GM10248 (cell line): ENCODE results near the gene CEP72.
"Not testable (repeated sequence)": the region's sequence is repeated elsewhere in the genome, so short reads cannot be mapped to it uniquely, and the experiment has no call there.

Source experiments
- CTCF ChIA-PET: fragments of 300-600 bp; sonication (Branson Sonifier 250); formaldehyde crosslinking; extraction: SDS; loops from one replicate; lab custom pipeline; 2021; ENCODE audit warnings: antibody characterized with exemption; lab: Yijun Ruan, JAX
- POLR2A ChIA-PET: fragments of 350-650 bp; sonication (Branson Sonifier 250); formaldehyde crosslinking; extraction: SDS; loops from one replicate; lab custom pipeline; 2020; ENCODE audit warnings: antibody characterized with exemption; lab: Yijun Ruan, JAX
- DNase-seq: peaks from one replicate; pipeline ENCODE4 v3.0.0; 2012; ENCODE audit errors: extremely low spot score
- TF ChIP-seq, protein P1 (sequence below): IDR thresholded peaks from 2 replicates; pipeline ENCODE4 v1.5.1; 2012; ENCODE audit warnings: mild to moderate bottlenecking, low read depth; ENCODE audit errors: extremely low read depth, missing control alignments, control extremely low read depth

Gene CEP72

GRCh38 chr5:691817-692528 lies 79.8 kb downstream of the CEP72 start:
- TF ChIP-seq, protein P1, sequence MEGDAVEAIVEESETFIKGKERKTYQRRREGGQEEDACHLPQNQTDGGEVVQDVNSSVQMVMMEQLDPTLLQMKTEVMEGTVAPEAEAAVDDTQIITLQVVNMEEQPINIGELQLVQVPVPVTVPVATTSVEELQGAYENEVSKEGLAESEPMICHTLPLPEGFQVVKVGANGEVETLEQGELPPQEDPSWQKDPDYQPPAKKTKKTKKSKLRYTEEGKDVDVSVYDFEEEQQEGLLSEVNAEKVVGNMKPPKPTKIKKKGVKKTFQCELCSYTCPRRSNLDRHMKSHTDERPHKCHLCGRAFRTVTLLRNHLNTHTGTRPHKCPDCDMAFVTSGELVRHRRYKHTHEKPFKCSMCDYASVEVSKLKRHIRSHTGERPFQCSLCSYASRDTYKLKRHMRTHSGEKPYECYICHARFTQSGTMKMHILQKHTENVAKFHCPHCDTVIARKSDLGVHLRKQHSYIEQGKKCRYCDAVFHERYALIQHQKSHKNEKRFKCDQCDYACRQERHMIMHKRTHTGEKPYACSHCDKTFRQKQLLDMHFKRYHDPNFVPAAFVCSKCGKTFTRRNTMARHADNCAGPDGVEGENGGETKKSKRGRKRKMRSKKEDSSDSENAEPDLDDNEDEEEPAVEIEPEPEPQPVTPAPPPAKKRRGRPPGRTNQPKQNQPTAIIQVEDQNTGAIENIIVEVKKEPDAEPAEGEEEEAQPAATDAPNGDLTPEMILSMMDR: no peak
- POLR2A ChIA-PET: no interaction called here
- DNase-seq: no peak
- CTCF ChIA-PET: no interaction called here

DNA sequence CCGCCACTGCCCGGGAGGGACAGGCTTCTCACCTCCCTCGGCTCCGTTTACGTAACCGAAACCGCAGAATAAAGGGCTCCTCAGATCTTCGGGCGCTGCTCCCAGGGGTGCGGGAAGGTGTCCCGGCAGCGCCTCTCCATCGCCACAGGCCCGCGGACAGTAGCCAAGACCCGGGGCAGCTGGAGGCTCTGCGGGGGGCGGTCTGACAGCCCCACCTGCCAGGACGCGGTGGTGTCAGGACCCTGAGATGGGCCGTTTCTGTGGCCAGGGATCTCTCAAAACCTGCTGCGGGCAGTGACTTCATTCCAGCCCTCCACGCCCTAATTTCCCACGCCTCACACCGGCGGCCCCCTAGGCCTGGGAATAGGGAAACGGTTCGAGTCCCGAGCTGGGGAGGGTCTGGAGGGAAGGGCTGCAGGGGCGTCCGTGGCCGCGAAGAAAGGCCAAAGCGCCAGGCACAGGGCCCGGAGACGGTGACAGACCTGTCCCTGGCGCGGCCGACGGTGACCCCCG lies 80.4 kb downstream of the CEP72 start:
- CTCF ChIA-PET, POLR2A ChIA-PET: not testable (repeated sequence)
- peak; percentile 19 for DNase-seq

DNA sequence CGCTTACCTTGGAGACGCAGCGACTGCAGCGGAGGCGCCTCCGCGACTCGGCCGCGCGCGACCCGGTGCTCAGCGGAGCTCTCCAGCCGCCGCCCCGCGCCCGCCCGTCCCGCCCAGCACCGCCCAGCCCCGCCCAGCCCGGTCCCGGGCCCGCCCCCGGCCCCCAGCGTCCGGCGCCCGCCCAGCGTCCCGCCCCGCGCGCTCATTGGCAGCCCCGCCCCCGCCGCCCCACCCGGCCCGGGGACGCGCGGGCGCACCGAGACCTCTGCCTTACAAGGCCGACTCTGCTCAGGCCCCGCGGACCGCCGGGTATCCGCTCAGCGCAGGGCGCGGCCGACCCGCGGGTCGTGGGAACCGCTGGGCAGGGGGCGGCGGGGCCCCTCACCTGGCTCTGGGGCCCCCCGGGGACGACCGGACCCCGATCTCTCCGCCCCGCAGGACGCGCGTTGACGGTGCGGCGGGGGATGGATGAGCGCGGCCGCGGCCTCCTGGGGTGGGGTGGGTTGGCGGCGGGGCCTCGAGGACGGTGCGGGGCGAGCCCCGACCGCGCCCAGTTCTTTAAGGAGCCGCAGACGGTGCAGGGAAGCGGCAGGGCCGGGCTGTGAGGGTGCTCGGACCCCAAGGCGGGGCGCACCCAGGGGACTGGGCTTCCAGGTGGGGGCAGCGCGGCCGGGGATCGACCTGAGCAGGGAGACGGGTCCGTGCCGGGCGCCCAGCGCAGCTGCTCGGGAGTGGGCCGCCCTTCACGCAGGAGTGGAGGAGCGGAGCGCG lies 81.3 kb downstream of the CEP72 start, which contains the start of gene TPPP:
TPPP (minus strand) TSS at position 82 of the 771 bp plus-strand sequence. CDS start 15,292 bp downstream, outside the sequence.
- CTCF ChIA-PET, POLR2A ChIA-PET: not testable (repeated sequence)
- peak; percentile 88 for DNase-seq

- DNase-seq, CTCF ChIA-PET, POLR2A ChIA-PET: not testable (repeated sequence)
Measured at GRCh38 chr5:694042-694431, 81.9 kb downstream of the CEP72 start.

DNA sequence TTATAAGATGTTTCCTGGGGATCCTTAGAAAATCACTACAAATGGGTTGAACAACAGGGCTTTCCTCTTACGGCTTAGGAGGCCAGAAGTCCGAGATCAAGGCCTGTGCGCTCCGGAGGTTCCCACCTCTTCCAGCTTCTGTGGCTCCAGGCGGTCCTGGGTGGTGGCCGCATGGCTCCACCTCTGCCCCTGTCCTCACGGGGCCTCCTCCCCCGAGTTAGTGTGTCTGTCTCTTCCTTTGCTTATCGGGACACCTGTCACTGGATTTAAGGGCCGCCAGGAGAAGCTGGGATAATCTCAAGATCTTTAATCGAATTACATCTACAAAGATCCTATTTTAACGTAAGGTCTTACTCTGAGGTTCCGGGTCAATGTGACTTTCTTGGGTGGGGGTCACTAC lies 83.3 kb downstream of the CEP72 start:
- CTCF ChIA-PET, DNase-seq, POLR2A ChIA-PET: not testable (repeated sequence)

DNA sequence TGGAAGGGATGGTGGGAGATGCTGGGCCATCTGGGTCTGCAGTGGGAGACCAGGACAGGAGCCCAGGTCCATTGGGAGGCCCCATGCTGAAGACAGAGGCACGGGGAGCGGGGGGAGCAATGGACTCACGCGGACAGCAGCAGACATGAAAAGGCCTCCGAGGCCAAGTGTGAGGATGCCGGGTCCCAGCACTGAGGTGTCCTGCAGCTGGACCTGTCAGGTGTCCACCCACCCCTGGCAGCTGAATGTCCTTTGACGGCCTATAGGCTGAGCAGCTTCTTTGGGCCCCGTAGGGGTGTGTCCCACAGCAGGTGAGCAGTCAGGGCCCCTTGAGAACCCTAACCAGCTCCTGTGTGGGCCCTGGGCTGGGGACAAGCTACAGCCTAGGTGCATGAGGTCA lies 84.1 kb downstream of the CEP72 start:
- POLR2A ChIA-PET, DNase-seq, CTCF ChIA-PET: not testable (repeated sequence)

DNA sequence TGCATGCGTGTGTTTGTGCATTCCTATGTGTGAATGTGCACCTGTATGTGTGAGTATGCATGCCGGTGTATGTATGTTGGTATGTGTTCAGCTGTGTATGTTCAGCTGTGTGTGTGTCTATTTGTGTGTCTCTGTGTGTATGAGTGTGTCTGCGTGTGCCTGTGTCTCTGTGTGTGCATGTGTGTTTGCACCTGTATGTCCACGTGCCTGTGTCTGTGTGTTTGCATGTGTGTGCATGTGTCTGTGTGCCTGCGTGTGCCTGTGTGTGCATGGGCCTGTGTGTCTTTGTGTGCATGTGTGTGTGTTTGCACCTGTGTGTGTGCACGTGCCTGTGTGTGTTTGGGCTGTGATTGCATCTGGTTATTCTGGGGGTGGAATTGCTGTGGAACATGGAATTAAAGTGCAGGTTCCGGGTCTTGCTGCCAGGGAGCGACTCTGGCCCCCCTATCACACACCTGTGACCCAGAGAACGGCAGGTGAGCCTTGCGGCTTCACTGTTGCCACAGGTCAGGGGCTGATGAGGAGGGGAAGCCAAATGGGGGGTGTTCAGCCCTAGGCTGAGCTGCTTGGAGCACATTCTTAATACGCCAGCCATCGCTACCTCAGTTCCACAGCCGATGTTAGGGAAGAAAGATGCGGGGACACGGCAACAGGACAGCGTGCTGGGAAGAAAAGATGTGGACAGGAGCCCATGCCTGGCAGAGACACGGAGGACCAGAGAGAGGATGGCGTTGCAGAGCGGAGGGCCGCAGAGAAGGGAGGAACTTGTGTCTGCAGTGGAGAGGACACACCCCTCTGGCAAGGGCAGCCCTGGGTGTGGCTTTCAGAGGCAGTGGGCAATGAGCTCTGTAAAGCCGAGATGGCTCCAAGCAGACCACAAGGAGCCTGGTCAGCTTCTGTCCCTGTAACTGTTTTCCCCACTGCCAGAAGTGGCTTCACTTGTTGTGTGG lies 84.9 kb downstream of the CEP72 start:
- DNase-seq, POLR2A ChIA-PET, CTCF ChIA-PET: not testable (repeated sequence)
